ENCODE data around the gene ZPBP2.

Gene ZPBP2

DNA sequence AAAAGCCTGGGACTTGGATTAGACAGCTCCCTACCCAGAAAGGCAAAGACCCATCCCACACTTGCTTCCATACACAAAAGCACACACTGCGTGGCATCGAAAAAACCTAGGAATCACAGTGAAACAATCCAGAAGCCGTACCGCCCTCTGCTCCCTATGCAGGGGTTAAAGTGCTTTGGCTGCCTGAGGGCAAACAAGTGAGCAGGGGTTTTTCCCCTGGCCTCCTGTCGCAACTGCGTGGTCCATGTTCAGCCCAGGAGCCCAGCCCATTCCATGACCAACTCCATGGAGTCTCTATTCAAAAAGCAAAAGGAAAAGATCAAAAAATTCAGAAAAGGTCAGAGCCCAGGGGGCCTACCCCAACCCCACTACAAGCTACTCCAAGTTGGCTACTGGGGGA is 54.0 kb downstream of the ZPBP2 start:
- Histone ChIP-seq H3K23ac (ENCODE audit: low read depth, low read length, poor library complexity) (no peak overlapping the region), H3K36me3 (replicated peaks in 1 of 2; ENCODE audit: control insufficient read depth in 2 of 2, insufficient read depth in 2 of 2, low read length in 2 of 2) (peaks cover 32 to 55% of the 10 kb centered on the region in 2 donors), H2BK5ac (ENCODE audit: low read length) (no peak overlapping the region), H4K91ac (ENCODE audit: low read depth, low read length, poor library complexity) (no peak overlapping the region), H2BK12ac (ENCODE audit: low read length) (no peak overlapping the region), H3K9ac (ENCODE audit: low read depth, low read length, poor library complexity) (no peak overlapping the region), H3K27me3 (ENCODE audit: control insufficient read depth in 3 of 3, insufficient read depth in 3 of 3, low read depth in 1 of 3, low read length in 3 of 3) (no peaks in the 10 kb centered on the region), H3K4me2 (ENCODE audit: insufficient read depth, low read length, poor library complexity, severe bottlenecking) (no peak overlapping the region), H3K14ac (ENCODE audit: low read length) (no peak overlapping the region), H2BK15ac (ENCODE audit: low read length) (no peak overlapping the region), H3K4me3 (ENCODE audit: low read length in 2 of 2) (no peak overlapping the region), H2AK5ac (ENCODE audit: low read depth, low read length) (no peak overlapping the region), H3K4me1 (ENCODE audit: control insufficient read depth in 2 of 2, insufficient read depth in 1 of 2, low read depth in 1 of 2, low read length in 2 of 2) (peaks cover 6 to 8% of the 10 kb centered on the region in 2 donors), H4K8ac (ENCODE audit: low read depth, low read length) (no peak overlapping the region), H3K18ac (ENCODE audit: low read length) (no peak overlapping the region), H2AFZ (ENCODE audit: low read length) (no peak overlapping the region), H3K79me1 (ENCODE audit: low read depth, low read length) (peaks cover 12% of the 10 kb centered on the region), H3K4ac (ENCODE audit: low read length) (no peak overlapping the region), H3K27ac (replicated peaks; ENCODE audit: low read length) (no peak overlapping the region), H2BK120ac (ENCODE audit: low read depth, low read length) (no peak overlapping the region), H3K9me3 (replicated peaks in 1 of 2; ENCODE audit: control insufficient read depth in 2 of 2, insufficient read depth in 1 of 2, low read depth in 1 of 2, low read length in 2 of 2) (peaks cover 0 to 2% of the 10 kb centered on the region in 2 donors)
- WGBS, 2 donors (ENCODE audit: extremely low coverage in 2 of 2, insufficient read length in 2 of 2, insufficient replicate concordance in 1 of 2), result no CpG with 5 or more reads among the region's 6 CpGs
- DNase-seq (ENCODE audit: low spot score), result no peak

DNA sequence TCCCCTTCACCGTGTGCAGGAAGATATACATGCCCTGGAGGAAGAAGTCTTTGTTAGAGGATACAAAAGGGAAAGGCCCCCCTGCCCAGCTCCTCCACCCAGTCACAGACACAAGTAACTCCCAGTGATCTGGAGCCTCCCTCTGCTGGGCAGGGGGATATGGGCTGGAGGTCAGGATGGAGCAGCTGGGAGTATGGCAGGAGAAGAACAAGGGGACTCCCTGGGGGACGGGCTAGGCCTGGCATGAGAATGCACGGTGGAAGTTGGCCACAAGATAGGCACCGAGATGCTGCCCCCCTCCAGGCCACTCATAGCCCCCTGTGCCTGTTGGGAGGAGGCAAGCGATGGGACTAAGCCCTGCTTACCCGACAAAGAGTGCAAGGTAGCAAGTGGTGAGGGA is 55.2 kb downstream of the ZPBP2 start:
- Histone ChIP-seq H3K27ac (replicated peaks; ENCODE audit: low read length) (no peak overlapping the region), H2AK5ac (ENCODE audit: low read depth, low read length) (no peak overlapping the region), H3K79me1 (ENCODE audit: low read depth, low read length) (peaks cover 12% of the 10 kb centered on the region), H3K23ac (ENCODE audit: low read depth, low read length, poor library complexity) (no peak overlapping the region), H3K18ac (ENCODE audit: low read length) (no peak overlapping the region), H3K9me3 (replicated peaks in 1 of 2; ENCODE audit: control insufficient read depth in 2 of 2, insufficient read depth in 1 of 2, low read depth in 1 of 2, low read length in 2 of 2) (peaks cover 0 to 2% of the 10 kb centered on the region in 2 donors), H3K4me3 (ENCODE audit: low read length in 2 of 2) (no peak overlapping the region), H2BK15ac (ENCODE audit: low read length) (no peak overlapping the region), H3K9ac (ENCODE audit: low read depth, low read length, poor library complexity) (no peak overlapping the region), H4K91ac (ENCODE audit: low read depth, low read length, poor library complexity) (no peak overlapping the region), H4K8ac (ENCODE audit: low read depth, low read length) (no peak overlapping the region), H3K4me2 (ENCODE audit: insufficient read depth, low read length, poor library complexity, severe bottlenecking) (no peak overlapping the region), H2AFZ (ENCODE audit: low read length) (no peak overlapping the region), H2BK12ac (ENCODE audit: low read length) (no peak overlapping the region), H3K4me1 (ENCODE audit: control insufficient read depth in 2 of 2, insufficient read depth in 1 of 2, low read depth in 1 of 2, low read length in 2 of 2) (peaks cover 6 to 9% of the 10 kb centered on the region in 2 donors), H2BK120ac (ENCODE audit: low read depth, low read length) (no peak overlapping the region), H3K14ac (ENCODE audit: low read length) (no peak overlapping the region), H2BK5ac (ENCODE audit: low read length) (no peak overlapping the region), H3K27me3 (ENCODE audit: control insufficient read depth in 3 of 3, insufficient read depth in 3 of 3, low read depth in 1 of 3, low read length in 3 of 3) (no peaks in the 10 kb centered on the region), H3K36me3 (replicated peaks in 1 of 2; ENCODE audit: control insufficient read depth in 2 of 2, insufficient read depth in 2 of 2, low read length in 2 of 2) (peaks cover 32 to 55% of the 10 kb centered on the region in 2 donors), H3K4ac (ENCODE audit: low read length) (no peak overlapping the region)
- DNase-seq (ENCODE audit: low spot score), result no peak
- no CpG with 5 or more reads among the region's 6 CpGs for WGBS, 2 donors (ENCODE audit: extremely low coverage in 2 of 2, insufficient read length in 2 of 2, insufficient replicate concordance in 1 of 2)

DNA sequence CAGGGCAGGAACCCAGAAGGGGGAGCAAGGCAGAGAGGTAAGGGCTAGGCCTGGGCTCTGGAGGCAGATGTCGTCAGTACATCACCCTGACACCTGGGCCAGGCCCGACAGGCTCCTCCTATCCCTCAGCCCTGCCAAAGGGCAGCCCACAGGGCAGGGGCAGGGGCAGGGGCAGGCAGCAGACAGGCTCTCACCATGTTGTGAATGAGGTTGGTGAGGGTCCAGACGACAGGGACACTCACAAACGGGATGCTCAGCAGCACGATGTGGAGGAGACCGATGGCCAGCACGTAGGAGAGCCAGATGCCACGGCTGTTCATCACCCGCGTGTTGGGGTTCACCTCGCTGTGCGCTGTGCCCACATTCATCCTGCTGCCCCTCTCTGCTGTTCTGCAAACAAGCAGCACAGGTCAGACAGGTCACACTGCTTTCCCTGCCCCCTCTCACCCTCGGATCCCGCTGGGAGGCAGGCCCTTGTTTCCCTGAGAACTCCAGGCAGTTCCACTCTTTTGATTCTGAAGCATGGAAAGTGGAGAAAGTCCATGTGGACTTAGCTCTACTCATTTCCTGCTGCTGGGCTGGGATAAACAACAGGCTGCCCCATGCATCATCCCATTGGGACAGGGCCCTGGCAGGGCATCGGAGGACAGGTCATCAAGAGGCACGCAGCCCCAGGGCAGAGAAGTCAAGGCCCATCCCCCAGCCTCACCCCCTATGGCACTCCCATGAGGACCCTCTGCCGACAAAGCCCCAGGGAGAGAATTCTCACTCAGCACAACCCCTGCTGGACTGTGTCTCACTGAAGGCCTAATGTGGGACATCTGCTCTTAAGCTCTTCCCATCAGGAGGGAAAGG is 56.1 kb downstream of the ZPBP2 start:
- H3K27ac ChIP-seq (replicated peaks; ENCODE audit: low read length), result no peak overlapping the region
- H2BK5ac ChIP-seq (ENCODE audit: low read length), result no peak overlapping the region
- peaks cover 6 to 13% of the 10 kb centered on the region in 2 donors for H3K4me1 ChIP-seq (ENCODE audit: control insufficient read depth in 2 of 2, insufficient read depth in 1 of 2, low read depth in 1 of 2, low read length in 2 of 2)
- no peak overlapping the region for H3K4ac ChIP-seq (ENCODE audit: low read length)
- no peak overlapping the region for H4K8ac ChIP-seq (ENCODE audit: low read depth, low read length)
- H2BK15ac ChIP-seq (ENCODE audit: low read length), result no peak overlapping the region
- no peak overlapping the region for H2BK120ac ChIP-seq (ENCODE audit: low read depth, low read length)
- no peak overlapping the region for H3K23ac ChIP-seq (ENCODE audit: low read depth, low read length, poor library complexity)
- no peak overlapping the region for H2BK12ac ChIP-seq (ENCODE audit: low read length)
- no peak overlapping the region for H2AFZ ChIP-seq (ENCODE audit: low read length)
- peaks cover 0 to 2% of the 10 kb centered on the region in 2 donors for H3K9me3 ChIP-seq (replicated peaks in 1 of 2; ENCODE audit: control insufficient read depth in 2 of 2, insufficient read depth in 1 of 2, low read depth in 1 of 2, low read length in 2 of 2)
- peaks cover 30 to 52% of the 10 kb centered on the region in 2 donors for H3K36me3 ChIP-seq (replicated peaks in 1 of 2; ENCODE audit: control insufficient read depth in 2 of 2, insufficient read depth in 2 of 2, low read length in 2 of 2)
- H3K9ac ChIP-seq (ENCODE audit: low read depth, low read length, poor library complexity), result no peak overlapping the region
- no peak overlapping the region for H3K4me2 ChIP-seq (ENCODE audit: insufficient read depth, low read length, poor library complexity, severe bottlenecking)
- no peak overlapping the region for H4K91ac ChIP-seq (ENCODE audit: low read depth, low read length, poor library complexity)
- DNase-seq (ENCODE audit: low spot score), result no peak
- no peak overlapping the region for H3K18ac ChIP-seq (ENCODE audit: low read length)
- no peaks in the 10 kb centered on the region for H3K27me3 ChIP-seq (ENCODE audit: control insufficient read depth in 3 of 3, insufficient read depth in 3 of 3, low read depth in 1 of 3, low read length in 3 of 3)
- H3K14ac ChIP-seq (ENCODE audit: low read length), result no peak overlapping the region
- H3K79me1 ChIP-seq (ENCODE audit: low read depth, low read length), result peaks cover 12% of the 10 kb centered on the region
- no peak overlapping the region for H2AK5ac ChIP-seq (ENCODE audit: low read depth, low read length)
- H3K4me3 ChIP-seq (ENCODE audit: low read length in 2 of 2), result no peak overlapping the region
- WGBS, 2 donors (ENCODE audit: extremely low coverage in 2 of 2, insufficient read length in 2 of 2, insufficient replicate concordance in 1 of 2), result no CpG with 5 or more reads among the region's 17 CpGs

- H4K8ac ChIP-seq (ENCODE audit: low read depth, low read length), result no peak overlapping the region
- no peak overlapping the region for H3K23ac ChIP-seq (ENCODE audit: low read depth, low read length, poor library complexity)
- H3K27ac ChIP-seq (replicated peaks; ENCODE audit: low read length), result no peak overlapping the region
- no peak overlapping the region for H2BK120ac ChIP-seq (ENCODE audit: low read depth, low read length)
- peaks cover 27 to 49% of the 10 kb centered on the region in 2 donors for H3K36me3 ChIP-seq (replicated peaks in 1 of 2; ENCODE audit: control insufficient read depth in 2 of 2, insufficient read depth in 2 of 2, low read length in 2 of 2)
- H2BK15ac ChIP-seq (ENCODE audit: low read length), result no peak overlapping the region
- H3K4me1 ChIP-seq (ENCODE audit: control insufficient read depth in 2 of 2, insufficient read depth in 1 of 2, low read depth in 1 of 2, low read length in 2 of 2), result peaks cover 6 to 13% of the 10 kb centered on the region in 2 donors
- H3K27me3 ChIP-seq (ENCODE audit: control insufficient read depth in 3 of 3, insufficient read depth in 3 of 3, low read depth in 1 of 3, low read length in 3 of 3), result no peaks in the 10 kb centered on the region
- no peak overlapping the region for H3K18ac ChIP-seq (ENCODE audit: low read length)
- H3K9me3 ChIP-seq (replicated peaks in 1 of 2; ENCODE audit: control insufficient read depth in 2 of 2, insufficient read depth in 1 of 2, low read depth in 1 of 2, low read length in 2 of 2), result peaks cover 0 to 2% of the 10 kb centered on the region in 2 donors
- H2BK12ac ChIP-seq (ENCODE audit: low read length), result no peak overlapping the region
- no peak overlapping the region for H2AFZ ChIP-seq (ENCODE audit: low read length)
- H4K91ac ChIP-seq (ENCODE audit: low read depth, low read length, poor library complexity), result no peak overlapping the region
- peaks cover 12% of the 10 kb centered on the region for H3K79me1 ChIP-seq (ENCODE audit: low read depth, low read length)
- no peak overlapping the region for H3K4me3 ChIP-seq (ENCODE audit: low read length in 2 of 2)
- H3K4ac ChIP-seq (ENCODE audit: low read length), result no peak overlapping the region
- no peak for DNase-seq (ENCODE audit: low spot score)
- H2AK5ac ChIP-seq (ENCODE audit: low read depth, low read length), result no peak overlapping the region
- no peak overlapping the region for H2BK5ac ChIP-seq (ENCODE audit: low read length)
- WGBS, 2 donors (ENCODE audit: extremely low coverage in 2 of 2, insufficient read length in 2 of 2, insufficient replicate concordance in 1 of 2), result no CpG with 5 or more reads among the region's 3 CpGs
- no peak overlapping the region for H3K9ac ChIP-seq (ENCODE audit: low read depth, low read length, poor library complexity)
- H3K4me2 ChIP-seq (ENCODE audit: insufficient read depth, low read length, poor library complexity, severe bottlenecking), result no peak overlapping the region
- no peak overlapping the region for H3K14ac ChIP-seq (ENCODE audit: low read length)
These were observed 56.7 kb downstream of the ZPBP2 start for GRCh38 chr17:39924691-39925055.

Data from neuronal stem cell (in vitro differentiated cells).